K562 (cell line): Measurements from ENCODE around the gene CPSF4. TPM values are rescaled to one million over a fixed set of nuclear protein-coding genes. Genes with fewer than 3 reads are reported as not detected.
A peak's percentile ranks its signal among the peaks of the same experiment; 100 is the strongest.

Experiments used
- GABPA ChIP-seq: fragments of 200-800 bp; sonication (Bioruptor generic); conservative IDR thresholded peaks from 2 replicates; pipeline ENCODE4 v1.6.1; 2016; ENCODE audit warnings: low read depth, missing genetic modification characterization, missing compliant biosample characterization
- MAFF ChIP-seq: IDR thresholded peaks from 2 replicates; pipeline ENCODE4 v1.6.1; 2012; ENCODE audit warnings: low read length, improper control_type of control experiment
- MCM2 ChIP-seq: fragments of 450-650 bp; IDR thresholded peaks from 2 replicates; pipeline ENCODE4 v1.6.1; 2017; ENCODE audit warnings: low read depth, mild to moderate bottlenecking
- RFX1 ChIP-seq: fragments of 450-650 bp; IDR thresholded peaks from 2 replicates; pipeline ENCODE4 v1.6.1; 2016; ENCODE audit warnings: mild to moderate bottlenecking, moderate library complexity
- ZNF165 ChIP-seq: fragments of 250-450 bp; sonication (Bioruptor Pico); IDR thresholded peaks from 2 replicates; pipeline ENCODE4 v1.4.0; 2020; ENCODE audit warnings: borderline replicate concordance
- ZNF77 ChIP-seq: fragments of 250-450 bp; sonication (Bioruptor Pico); IDR thresholded peaks from 2 replicates; pipeline ENCODE4 v1.5.0; 2020
- polyA plus RNA-seq, 8 experiments: library from polyadenylated mRNA; depleted of rRNA in 4 of 8; stranded (reverse) in 5 of 8; unstranded in 3 of 8; fragments of >200 nt; fragmentation: Nextera tagmentation in 2 of 8; fragmentation: Illumina TruSeq in 1 of 8; extraction: Ambion mirVana in 2 of 8; extraction: Trizol in 1 of 8; gene quantifications; 2 replicates each; pipeline versions ENCODE4 v1.2.1 to v1.2.3, GENCODE V29; 2011 to 2014; ENCODE audit warnings: inconsistent platforms in 1 of 8, missing spikeins in 1 of 8
- total RNA-seq, 7 experiments: library from RNA; depleted of rRNA in 6 of 7; stranded (reverse); fragments of >200 nt in 6 of 7; fragmentation: Illumina TruSeq in 2 of 7; extraction: Trizol in 2 of 7; gene quantifications; 2 replicates each; pipeline versions ENCODE4 v1.2.1 to v1.2.3, GENCODE V29; 2011 to 2021; ENCODE audit warnings: low replicate concordance in 1 of 7
- TF ChIP-seq, protein P1 (sequence below): sonication (generic); formaldehyde crosslinking; IDR thresholded peaks from 2 replicates; pipeline ENCODE4 v1.8.0; 2022; ENCODE audit warnings: mild to moderate bottlenecking, missing genetic modification reagents
- TF ChIP-seq, protein P2 (sequence below): fragments of 250-450 bp; sonication (Bioruptor Pico); IDR thresholded peaks from 2 replicates; pipeline ENCODE4 v1.8.0; 2021; ENCODE audit warnings: moderate library complexity, mild to moderate bottlenecking, inconsistent platforms
- TF ChIP-seq, protein P3 (sequence below): IDR thresholded peaks from 2 replicates; pipeline ENCODE4 v1.6.1; 2011; ENCODE audit not compliant: insufficient read length; ENCODE audit errors: extremely low read depth
- TF ChIP-seq, protein P4 (sequence below): fragments of 450-650 bp; IDR thresholded peaks from 2 replicates; pipeline ENCODE4 v1.6.1; 2017; ENCODE audit warnings: mild to moderate bottlenecking, moderate library complexity
- TF ChIP-seq, protein P5 (sequence below): IDR thresholded peaks from 3 replicates; pipeline ENCODE4 v1.6.1; 2011; ENCODE audit warnings: borderline replicate concordance, mild to moderate bottlenecking, moderate library complexity; ENCODE audit not compliant: insufficient read length; ENCODE audit errors: extremely low read depth
- TF ChIP-seq, protein P6 (sequence below): sonication (generic); formaldehyde crosslinking; IDR thresholded peaks from 2 replicates; pipeline ENCODE4 v1.4.0; 2020; ENCODE audit warnings: mild to moderate bottlenecking, missing genetic modification reagents

Gene CPSF4
- total and polyA plus RNA-seq, 9 of the 15 experiments (the other 6 are each of a cell fraction or from before 2014, with no cell fraction given): 16.9 to 118 (median 71.7) TPM

DNA sequence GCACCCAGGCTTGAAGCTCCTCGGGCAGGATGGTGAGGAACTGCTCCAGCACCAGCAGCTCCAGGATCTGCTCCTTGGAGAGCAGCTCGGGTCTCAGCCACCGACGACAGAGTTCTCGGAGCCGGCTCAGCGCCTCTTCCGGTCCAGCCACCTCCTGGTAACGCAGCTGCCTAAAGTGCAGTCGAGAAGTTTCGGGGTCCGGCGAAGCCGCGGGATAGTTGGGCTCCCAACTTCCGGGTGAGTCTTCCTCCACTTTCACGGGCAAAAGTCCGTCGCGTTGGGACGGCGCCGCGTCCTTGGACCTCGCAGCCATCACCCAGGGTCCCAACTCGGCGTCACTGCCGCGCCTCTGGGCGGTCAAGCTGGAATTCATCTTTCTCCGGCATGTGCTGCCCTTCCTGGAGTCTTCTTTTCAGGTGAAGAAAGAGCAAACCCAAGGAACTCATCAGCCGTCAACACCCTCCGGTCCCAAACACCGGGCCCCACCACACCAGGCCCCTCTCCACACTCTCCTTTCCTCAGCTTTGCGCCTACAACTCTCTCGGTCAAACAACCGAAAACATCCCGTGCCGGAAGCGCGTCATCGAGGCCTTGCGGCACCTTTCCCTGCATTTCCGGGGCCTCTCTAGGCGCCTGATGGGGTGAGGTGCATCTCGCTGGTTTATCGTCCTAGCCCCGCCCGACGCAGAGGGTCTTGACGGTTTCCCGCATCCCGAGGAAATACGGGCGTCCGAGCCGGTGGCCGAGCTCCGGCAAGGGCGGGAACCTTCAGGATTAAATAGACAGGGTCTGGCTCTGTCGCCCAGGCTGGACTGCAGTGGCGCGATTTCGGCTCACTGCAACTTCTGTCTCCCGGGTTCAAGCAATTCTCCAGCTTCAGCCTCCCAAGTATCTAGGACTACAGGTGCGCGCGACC is 61.2 kb downstream of the CPSF4 start, which contains the start of gene ZNF394 (continued):
- TF ChIP-seq, protein P1, sequence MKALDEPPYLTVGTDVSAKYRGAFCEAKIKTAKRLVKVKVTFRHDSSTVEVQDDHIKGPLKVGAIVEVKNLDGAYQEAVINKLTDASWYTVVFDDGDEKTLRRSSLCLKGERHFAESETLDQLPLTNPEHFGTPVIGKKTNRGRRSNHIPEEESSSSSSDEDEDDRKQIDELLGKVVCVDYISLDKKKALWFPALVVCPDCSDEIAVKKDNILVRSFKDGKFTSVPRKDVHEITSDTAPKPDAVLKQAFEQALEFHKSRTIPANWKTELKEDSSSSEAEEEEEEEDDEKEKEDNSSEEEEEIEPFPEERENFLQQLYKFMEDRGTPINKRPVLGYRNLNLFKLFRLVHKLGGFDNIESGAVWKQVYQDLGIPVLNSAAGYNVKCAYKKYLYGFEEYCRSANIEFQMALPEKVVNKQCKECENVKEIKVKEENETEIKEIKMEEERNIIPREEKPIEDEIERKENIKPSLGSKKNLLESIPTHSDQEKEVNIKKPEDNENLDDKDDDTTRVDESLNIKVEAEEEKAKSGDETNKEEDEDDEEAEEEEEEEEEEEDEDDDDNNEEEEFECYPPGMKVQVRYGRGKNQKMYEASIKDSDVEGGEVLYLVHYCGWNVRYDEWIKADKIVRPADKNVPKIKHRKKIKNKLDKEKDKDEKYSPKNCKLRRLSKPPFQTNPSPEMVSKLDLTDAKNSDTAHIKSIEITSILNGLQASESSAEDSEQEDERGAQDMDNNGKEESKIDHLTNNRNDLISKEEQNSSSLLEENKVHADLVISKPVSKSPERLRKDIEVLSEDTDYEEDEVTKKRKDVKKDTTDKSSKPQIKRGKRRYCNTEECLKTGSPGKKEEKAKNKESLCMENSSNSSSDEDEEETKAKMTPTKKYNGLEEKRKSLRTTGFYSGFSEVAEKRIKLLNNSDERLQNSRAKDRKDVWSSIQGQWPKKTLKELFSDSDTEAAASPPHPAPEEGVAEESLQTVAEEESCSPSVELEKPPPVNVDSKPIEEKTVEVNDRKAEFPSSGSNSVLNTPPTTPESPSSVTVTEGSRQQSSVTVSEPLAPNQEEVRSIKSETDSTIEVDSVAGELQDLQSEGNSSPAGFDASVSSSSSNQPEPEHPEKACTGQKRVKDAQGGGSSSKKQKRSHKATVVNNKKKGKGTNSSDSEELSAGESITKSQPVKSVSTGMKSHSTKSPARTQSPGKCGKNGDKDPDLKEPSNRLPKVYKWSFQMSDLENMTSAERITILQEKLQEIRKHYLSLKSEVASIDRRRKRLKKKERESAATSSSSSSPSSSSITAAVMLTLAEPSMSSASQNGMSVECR: no peak; the same call in 1 of the 2 replicates
- TF ChIP-seq ZNF77 (CRISPR knock-in tag) (no peak), RFX1 (no peak), ZNF165 (CRISPR knock-in tag) (no peak), MCM2 (no peak), MAFF (no peak), GABPA (tag) (peak; percentile 99)
- TF ChIP-seq, protein P2, sequence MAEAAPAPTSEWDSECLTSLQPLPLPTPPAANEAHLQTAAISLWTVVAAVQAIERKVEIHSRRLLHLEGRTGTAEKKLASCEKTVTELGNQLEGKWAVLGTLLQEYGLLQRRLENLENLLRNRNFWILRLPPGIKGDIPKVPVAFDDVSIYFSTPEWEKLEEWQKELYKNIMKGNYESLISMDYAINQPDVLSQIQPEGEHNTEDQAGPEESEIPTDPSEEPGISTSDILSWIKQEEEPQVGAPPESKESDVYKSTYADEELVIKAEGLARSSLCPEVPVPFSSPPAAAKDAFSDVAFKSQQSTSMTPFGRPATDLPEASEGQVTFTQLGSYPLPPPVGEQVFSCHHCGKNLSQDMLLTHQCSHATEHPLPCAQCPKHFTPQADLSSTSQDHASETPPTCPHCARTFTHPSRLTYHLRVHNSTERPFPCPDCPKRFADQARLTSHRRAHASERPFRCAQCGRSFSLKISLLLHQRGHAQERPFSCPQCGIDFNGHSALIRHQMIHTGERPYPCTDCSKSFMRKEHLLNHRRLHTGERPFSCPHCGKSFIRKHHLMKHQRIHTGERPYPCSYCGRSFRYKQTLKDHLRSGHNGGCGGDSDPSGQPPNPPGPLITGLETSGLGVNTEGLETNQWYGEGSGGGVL (CRISPR knock-in tag): no peak
- TF ChIP-seq, protein P3, sequence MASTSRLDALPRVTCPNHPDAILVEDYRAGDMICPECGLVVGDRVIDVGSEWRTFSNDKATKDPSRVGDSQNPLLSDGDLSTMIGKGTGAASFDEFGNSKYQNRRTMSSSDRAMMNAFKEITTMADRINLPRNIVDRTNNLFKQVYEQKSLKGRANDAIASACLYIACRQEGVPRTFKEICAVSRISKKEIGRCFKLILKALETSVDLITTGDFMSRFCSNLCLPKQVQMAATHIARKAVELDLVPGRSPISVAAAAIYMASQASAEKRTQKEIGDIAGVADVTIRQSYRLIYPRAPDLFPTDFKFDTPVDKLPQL: no peak
- TF ChIP-seq, protein P4, sequence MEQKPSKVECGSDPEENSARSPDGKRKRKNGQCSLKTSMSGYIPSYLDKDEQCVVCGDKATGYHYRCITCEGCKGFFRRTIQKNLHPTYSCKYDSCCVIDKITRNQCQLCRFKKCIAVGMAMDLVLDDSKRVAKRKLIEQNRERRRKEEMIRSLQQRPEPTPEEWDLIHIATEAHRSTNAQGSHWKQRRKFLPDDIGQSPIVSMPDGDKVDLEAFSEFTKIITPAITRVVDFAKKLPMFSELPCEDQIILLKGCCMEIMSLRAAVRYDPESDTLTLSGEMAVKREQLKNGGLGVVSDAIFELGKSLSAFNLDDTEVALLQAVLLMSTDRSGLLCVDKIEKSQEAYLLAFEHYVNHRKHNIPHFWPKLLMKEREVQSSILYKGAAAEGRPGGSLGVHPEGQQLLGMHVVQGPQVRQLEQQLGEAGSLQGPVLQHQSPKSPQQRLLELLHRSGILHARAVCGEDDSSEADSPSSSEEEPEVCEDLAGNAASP: no peak
- TF ChIP-seq, protein P5, sequence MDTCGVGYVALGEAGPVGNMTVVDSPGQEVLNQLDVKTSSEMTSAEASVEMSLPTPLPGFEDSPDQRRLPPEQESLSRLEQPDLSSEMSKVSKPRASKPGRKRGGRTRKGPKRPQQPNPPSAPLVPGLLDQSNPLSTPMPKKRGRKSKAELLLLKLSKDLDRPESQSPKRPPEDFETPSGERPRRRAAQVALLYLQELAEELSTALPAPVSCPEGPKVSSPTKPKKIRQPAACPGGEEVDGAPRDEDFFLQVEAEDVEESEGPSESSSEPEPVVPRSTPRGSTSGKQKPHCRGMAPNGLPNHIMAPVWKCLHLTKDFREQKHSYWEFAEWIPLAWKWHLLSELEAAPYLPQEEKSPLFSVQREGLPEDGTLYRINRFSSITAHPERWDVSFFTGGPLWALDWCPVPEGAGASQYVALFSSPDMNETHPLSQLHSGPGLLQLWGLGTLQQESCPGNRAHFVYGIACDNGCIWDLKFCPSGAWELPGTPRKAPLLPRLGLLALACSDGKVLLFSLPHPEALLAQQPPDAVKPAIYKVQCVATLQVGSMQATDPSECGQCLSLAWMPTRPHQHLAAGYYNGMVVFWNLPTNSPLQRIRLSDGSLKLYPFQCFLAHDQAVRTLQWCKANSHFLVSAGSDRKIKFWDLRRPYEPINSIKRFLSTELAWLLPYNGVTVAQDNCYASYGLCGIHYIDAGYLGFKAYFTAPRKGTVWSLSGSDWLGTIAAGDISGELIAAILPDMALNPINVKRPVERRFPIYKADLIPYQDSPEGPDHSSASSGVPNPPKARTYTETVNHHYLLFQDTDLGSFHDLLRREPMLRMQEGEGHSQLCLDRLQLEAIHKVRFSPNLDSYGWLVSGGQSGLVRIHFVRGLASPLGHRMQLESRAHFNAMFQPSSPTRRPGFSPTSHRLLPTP: no peak
- TF ChIP-seq, protein P6, sequence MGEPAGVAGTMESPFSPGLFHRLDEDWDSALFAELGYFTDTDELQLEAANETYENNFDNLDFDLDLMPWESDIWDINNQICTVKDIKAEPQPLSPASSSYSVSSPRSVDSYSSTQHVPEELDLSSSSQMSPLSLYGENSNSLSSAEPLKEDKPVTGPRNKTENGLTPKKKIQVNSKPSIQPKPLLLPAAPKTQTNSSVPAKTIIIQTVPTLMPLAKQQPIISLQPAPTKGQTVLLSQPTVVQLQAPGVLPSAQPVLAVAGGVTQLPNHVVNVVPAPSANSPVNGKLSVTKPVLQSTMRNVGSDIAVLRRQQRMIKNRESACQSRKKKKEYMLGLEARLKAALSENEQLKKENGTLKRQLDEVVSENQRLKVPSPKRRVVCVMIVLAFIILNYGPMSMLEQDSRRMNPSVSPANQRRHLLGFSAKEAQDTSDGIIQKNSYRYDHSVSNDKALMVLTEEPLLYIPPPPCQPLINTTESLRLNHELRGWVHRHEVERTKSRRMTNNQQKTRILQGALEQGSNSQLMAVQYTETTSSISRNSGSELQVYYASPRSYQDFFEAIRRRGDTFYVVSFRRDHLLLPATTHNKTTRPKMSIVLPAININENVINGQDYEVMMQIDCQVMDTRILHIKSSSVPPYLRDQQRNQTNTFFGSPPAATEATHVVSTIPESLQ (CRISPR knock-in tag): no peak
